ENCODE results near the gene SHOC2.

Gene SHOC2

DNA sequence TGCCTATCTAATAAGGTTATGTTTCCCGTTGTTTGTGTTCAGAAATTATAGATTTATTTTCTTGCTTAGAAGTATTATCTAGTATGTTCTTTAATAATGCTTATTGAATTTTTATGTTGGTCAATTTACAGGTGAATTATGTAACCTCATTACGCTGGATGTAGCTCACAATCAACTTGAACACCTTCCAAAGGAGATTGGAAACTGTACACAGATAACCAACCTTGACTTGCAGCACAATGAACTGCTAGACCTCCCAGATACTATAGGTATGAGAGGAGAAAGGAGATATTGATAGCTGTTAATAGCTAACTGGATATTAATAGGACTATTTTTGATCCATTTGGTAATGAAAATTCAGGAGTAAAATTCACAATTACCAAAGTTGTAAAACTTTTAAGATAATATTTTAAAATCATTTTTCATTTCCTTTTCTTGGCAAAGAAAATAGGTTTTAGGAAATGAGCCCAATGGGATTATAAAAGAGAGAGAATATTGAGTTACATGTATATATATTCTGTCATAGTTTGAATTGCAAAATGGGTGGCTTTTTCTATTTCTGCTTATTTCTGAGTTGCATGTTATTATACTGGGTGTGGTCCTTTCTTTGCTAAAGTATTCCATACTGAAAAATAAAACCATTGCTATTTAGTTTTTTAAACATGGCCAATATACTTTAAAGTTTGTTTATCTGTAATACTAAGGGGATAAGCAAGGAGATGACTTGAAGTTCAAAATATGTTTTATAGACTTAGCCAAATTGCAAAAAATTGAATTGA, 66.3 kb downstream of the SHOC2 start:
- no peak for DNase-seq

DNA sequence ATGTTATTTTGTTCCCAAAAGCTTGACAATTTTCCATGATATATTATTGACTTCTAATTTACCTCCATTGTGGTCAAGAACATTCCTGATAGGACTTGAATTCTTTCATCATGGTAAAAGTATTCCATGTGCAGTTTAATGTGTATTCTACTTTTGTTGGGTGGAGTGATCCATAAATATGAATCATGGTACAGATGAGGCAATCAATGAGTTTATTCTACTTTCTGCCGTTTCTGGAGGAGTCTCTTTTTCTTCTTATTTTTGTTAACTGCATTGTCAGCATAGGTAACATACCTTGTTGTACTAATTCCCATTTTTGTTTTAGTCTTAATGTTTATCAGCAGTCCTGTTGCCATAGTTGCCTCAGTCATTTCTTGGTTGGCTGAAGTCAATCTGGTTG, 69.6 kb downstream of the SHOC2 start:
- no peak for DNase-seq

DNA sequence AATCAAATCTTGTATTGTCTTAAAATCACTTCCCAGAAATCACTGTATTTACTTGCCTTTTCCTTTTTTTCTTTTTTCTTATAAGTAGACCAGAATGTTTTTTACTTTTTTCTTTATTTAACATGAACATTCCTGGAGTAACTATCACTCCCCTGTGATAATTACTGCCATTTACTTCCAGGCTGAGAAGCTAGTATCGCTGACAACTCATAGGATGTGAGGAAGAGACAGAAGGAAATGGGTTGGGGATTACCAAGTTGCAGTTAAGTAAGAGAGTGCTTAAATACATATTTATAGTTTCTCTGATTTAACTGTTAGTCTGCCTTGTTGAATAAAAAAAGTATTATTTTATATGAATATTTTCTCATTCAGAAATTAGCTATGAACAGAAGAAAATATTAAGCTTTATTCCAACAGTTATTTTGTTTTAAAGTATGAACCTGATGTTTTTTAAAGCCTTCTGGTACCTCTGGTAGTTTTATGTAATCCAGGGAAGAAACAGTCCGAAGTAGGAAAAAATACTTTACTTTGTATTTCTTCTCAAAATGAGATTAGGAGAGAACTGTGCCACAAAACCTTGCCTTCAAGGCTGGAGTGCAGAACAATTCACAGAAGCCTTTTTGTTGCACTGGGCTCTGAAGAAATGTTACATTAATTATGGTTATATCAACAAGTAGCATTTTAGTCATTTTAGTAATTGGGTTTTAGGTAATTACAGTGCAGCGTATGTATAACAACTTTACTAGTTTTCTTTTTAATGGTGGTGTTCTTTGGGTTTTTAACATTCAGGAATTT, 72.8 kb downstream of the SHOC2 start:
- no peak for DNase-seq

DNA sequence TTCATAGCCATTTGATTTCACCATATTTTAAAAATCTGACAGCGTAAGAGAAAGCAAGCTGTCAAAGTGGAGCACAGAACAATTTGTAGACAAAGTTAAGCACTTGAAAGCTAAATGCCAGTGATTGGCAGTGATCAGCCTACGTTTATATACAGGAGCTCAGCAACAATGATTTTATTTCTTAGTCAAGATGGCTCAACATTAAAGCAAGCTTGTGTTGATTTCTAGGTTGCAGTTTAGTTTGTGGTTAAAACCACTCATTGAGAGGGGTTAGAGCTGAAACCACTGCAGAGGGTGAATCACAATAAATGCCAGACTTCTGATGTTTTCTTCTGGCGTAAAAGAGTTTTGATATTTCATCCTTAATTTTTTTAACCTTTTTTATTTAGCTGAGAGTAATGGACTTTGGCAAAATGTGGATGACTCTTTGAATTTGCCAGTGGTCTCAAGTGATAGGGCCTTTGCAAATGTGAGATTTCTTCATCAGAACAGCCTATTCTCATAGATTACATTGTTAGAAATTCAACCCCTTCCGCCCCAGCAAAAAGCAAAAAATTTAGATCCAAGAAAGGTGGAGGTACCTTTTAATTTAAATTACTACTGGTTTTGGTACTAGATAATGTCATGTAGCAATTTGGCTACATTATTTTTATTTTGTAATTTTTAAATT, 73.8 kb downstream of the SHOC2 start:
- DNase-seq: no peak

DNA sequence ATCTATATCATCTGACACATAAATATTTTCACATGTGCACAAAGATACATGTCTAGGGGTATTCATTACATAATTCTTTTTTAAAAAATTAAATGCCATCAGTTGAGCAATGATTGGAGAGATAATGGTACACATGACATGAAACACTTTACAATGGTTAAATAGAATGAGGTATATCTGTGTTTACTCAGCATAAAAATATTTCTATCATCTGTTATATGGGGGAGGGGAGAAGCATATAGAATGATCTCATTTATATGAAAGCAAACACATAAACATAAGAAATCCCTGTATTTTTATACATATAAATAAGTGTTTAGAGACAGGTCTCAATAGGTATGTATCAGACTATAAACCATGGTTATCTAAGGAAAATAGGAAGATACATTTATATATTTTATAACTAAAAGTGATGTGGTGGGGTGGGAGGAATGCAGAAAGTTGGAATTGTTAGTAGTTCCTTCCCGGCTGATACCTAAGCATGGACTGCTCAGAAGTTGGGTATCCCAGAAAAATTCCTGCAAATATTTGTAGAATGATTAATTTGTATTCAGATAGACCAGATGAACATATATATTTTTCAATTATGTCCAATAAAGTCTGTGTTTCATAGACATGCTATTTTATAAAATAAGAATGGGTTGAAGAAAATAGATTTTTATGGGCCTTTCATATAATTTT, 75.1 kb downstream of the SHOC2 start:
- DNase-seq: no peak

DNA sequence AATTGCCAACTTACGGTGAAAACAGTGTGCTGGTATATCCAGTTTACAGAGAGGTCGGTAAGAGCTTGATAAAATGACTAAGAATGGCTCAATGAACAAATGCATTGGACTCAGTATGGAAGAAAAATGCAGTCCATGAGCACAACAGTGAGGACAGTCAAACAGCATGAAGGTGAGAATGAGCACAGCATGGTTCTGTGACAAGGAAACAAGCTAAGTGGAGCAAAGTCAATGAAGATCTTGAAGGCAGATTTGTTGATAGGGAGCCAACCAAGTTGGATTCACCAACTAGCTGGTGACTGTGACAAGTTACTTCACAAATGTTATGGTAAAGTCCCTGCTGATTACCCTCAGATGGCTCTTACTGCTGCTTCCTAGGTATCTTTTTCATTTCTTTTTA, 75.9 kb downstream of the SHOC2 start:
- DNase-seq: no peak

DNA sequence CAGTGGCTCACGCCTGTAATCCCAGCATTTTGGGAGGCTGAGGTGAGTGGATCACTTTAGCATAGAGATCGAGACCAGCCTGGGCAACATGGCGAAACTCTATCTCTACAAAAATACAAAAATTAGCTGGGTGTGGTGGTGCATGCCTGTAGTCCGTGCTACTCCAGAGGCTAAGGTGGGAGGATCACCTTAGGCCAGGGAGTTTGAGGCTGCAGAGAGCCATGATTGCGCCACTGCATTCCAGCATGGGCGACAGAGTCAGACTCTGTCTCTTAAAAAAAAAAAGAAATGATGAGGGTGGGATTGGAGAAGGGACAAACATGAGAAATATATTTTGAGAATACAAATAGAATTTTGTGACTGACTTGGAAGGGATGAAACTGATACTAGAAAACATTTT, 76.9 kb downstream of the SHOC2 start:
- no peak for DNase-seq

DNA sequence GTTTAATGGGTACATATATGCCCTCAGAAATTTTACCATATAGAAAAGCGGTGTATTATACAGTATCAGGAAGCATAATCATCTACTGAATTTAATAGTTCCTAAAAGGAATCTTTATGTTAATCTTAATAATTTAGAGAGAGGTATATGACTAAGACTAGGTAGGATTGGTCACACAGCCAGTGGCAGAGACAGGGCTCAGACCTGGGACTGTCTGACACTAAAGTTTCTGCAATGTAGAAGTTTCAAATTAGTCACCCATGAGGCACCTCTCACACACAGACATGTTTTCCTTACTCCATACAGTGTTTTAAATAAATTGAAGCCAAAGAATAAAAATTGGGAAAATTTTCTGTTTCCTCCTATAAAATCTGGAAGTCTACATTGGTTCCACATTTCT, 84.6 kb downstream of the SHOC2 start:
- DNase-seq: no peak

DNA sequence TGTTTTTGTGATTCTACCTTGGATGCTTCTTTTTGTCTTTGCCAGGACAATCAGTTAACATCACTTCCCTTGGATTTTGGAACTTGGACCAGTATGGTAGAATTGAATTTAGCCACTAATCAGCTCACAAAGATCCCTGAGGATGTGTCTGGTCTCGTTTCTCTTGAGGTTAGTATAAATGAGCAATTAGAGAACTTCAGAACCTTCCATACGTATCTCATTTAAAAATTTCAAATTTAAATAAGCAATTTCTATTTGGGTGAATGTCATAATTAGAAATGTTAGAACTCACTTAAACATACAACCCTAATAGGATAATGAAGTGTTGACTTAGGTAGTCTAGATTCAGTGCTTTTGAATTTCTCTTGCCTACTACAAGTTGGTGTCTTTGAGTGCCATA, 88.1 kb downstream of the SHOC2 start:
- DNase-seq: no peak

DNA sequence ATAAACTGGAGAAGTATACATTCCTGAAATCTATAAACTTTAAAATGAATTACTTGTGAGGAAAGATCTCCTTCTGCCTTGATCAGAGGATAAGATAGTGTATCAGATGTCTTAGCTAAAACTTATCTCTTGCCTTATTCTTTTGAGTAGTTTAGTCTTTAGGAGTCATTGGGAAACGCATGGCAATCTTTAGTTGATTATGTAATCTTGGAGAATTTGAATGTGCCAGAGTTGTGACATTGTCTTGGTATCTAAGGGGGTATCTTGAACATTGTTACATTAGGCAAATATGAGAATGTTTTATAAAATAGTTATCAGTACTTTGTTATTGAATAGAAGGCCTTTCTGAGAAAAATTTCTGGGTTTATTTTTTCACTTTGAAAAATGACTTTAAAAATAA, 95.8 kb downstream of the SHOC2 start:
- no peak for DNase-seq

DNA sequence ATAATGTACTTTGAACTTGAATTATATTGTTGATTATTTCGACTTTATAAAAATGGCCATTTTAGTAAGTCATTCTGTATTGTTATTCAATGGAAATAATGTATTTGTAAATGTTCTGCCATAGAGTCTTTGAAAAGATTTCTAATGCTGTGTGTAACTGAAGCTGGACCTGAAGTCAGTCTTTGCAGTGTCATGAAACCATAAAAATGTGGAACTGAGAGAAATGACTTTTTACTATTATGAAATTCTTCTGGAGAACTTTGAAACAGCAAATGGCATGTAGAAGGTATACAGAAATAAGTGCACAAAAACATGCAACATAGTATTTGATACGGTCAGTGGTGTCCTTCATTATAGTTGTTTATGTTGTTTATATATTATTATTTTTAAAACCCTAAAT, 97.7 kb downstream of the SHOC2 start:
- DNase-seq: no peak

DNA sequence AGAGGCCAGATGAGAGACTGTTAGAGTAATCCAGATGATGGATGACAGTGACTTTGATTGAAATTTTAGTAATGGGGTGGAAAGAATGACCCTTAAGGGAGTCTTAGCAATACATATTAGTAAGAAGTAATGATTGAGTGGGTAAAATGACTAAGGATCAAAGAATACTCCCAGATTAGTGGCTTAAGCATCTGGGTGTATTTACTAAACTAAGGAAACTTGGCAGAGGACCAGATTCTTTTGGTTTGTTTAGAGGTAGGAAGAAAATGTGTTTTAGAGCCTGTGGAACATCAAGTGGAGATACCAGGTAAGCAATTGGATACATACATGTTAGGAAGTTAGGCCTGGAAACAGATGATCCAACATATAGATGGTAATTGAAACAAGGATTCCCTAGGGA, 98.6 kb downstream of the SHOC2 start:
- no peak for DNase-seq

DNA sequence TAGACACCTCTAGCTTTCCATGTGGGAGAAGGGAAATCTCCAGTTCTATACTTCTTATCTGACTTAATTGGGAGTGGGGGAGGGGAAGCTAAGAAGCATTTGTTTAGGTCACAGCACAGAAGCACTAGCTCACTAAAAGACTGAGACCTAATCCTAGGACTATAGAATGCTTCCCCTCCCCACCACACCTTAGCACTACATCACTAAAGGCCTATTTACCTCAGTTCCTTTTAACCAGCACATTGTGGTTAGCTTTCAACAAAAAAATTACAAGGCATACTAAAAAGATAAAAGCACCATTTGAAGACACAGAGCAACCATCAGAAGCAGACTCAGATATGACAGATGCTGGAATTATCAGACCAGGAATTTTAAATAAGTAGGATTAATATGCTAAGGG, 103.7 kb downstream of the SHOC2 start:
- no peak for DNase-seq

DNA sequence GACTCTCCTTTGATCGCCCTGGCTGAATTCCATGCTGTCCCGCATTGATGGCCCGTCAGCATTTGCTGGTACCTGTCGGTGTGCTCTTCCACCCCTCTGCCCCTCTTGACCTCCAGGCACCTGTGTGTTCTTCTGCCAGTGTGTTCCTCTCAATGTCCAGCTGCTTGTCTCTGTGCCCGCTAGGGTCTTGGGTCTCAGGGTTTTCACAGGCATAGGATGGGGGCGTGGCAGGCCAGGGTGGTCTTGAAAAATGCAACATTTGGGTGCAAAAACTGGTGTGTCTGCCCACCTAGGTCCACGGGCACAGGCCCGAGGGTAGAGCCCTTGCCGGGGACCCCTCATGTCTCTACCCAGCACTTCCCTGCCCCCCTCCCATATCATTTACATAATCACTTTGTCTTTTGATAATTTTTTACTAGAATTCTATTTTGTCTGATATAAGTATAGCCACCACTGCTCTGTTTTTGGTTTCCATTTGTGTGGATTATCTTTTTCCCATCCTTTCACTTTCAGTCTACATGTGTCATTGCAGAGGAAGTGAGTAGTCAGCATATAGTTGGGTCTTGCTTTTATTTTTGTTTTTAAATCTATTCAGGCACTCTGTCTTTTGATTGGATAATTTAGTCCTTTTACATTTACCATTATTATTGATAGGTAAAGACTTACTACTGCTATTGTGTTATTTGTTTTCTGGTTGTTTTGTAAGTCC, 110.8 kb downstream of the SHOC2 start:
- DNase-seq: no peak

DNA sequence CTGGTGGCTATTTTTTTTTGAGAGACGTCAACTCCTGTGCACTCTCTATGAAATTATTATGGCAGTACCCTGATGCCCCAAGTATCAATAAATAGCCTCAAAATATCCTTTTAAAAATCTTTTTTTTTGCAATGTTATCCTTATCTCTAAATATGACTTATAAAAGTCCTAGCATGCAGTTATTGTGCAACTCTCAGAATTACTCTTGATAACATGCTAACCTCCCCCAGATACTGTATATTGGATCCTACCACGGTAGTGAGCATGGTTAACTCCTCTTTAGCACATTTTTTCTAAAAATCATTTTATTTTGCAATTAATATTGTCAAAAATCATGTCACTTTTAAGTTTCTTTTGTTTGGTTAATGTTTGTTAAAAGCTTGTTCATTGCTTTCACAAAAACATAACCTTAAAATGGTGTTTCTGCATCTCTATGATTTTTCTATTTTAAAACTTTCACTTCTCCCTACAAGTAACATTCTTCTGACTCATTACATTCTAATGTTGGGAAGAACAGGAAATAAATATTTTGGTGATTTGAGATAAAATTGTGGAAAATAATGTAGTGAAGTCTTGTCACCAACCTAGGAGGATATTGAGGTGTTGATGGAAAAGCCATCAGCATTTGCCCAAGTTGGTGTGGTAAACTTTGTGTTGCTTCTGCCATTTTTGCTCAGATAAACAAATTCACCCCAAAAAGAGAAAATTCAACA, 115.3 kb downstream of the SHOC2 start:
- no peak for DNase-seq

DNA sequence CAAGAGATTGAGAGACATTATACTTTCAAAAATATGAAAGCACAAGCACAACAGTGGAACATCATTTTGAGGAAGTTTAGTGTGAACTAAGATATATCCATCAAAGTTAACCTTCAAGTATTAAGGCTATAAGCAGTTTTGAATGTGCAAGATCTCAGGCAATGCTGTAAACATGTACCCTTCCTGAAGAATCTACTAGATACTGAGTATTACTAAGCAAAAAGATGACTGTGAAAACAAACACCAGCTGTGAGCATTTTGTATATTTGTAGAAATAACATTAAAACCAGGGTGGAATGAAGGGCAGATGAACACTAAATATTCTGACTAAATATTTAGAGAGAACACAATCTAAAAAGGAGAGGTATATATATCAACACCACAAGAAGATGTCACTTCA, 116.1 kb downstream of the SHOC2 start:
- no peak for DNase-seq

DNA sequence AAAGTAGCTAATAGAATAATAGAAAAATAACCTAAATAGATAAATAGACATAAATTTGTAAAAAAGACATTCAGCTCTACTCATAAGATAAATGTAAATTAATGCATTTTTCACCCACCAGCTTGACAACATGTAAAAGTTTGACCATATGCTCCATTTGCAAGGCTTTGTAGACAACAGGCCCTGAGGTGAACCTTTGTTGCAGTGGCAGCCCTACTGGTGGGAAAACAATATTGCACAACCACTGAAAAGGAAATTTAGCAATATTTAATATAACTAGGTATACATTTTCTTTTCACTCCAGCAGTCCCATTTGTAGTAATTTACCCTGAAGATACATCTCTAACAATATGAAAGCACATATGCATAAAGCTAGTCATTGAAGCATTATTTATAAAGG, 118.5 kb downstream of the SHOC2 start:
- no peak for DNase-seq

DNA sequence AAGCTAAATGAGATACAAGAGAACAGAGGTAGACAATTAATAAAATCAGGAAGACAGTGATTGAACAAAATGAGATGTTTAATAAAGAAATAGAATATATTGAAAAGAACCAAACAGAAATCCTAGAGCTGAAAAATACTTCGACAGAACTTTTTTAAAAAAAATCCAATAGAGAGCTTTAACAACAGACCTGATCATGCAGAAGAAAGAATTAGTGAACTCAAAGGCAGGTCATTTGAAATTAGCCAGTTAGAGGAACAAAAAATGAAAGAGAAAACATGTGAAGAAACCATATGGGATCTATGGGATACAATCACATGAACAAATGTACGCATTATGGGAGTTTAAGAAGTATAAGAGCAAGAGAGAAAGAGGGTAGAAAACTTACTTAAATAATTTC, 120.1 kb downstream of the SHOC2 start:
- DNase-seq: no peak

DNA sequence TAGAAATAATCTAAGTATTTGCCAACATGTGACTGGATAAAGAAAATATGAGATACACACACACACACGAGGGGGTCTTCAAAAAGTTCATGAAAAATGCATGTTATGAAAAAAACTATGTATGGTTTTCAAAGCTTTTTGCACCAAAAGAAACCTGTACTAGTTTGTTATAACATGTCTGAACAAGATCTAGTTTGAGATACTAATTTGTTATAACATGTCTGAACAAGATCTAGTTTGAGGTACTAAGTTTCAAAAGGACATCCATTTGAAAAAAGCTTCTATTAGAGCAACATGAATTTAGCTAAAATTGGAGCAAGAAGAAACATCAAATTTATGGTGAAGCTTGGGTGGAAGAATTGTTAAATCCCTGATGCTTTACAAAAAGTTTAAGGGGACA, 137.6 kb downstream of the SHOC2 start:
- DNase-seq: no peak
